Smooth muscle cell (in vitro differentiated cells): ENCODE measurements around the gene FRK. TPM values are rescaled to one million over a fixed set of nuclear protein-coding genes. Genes with fewer than 3 reads are reported as not detected.
"Not testable (repeated sequence)": the region's sequence is repeated elsewhere in the genome, so short reads cannot be mapped to it uniquely, and the experiment has no call there.

Experiments
- DNase-seq: peaks from one replicate; lab custom pipeline; 2025; ENCODE audit not compliant: unreplicated experiment; lab: John Stamatoyannopoulos, UW
- H2AFZ ChIP-seq: fragments of 200-600 bp; sonication (generic); 2 replicates; pipeline ENCODE4 v1.6.0; 2016; ENCODE audit warnings: antibody characterized with exemption, low read depth, mild to moderate bottlenecking
- H3F3A ChIP-seq: fragments of 200-600 bp; sonication (generic); 2 replicates; pipeline ENCODE4 v1.6.0; 2017; ENCODE audit warnings: antibody characterized with exemption, low read depth
- H3K27ac ChIP-seq: fragments of 200-600 bp; sonication (generic); 2 replicates; pipeline ENCODE4 v1.5.1; 2016; ENCODE audit warnings: low read depth, mild to moderate bottlenecking
- H3K27me3 ChIP-seq: fragments of 200-600 bp; sonication (generic); 2 replicates; pipeline ENCODE4 v1.6.1; 2016; ENCODE audit warnings: low read depth, mild to moderate bottlenecking
- H3K36me3 ChIP-seq: fragments of 200-600 bp; sonication (generic); 2 replicates; pipeline ENCODE4 v1.5.1; 2016; ENCODE audit warnings: low read depth
- H3K4me1 ChIP-seq: fragments of 200-600 bp; sonication (generic); 2 replicates; pipeline ENCODE4 v1.5.1; 2016; ENCODE audit warnings: low read depth
- H3K4me2 ChIP-seq: fragments of 200-600 bp; sonication (generic); 2 replicates; pipeline ENCODE4 v1.6.0; 2016; ENCODE audit warnings: mild to moderate bottlenecking
- H3K4me3 ChIP-seq: fragments of 200-600 bp; sonication (generic); 2 replicates; pipeline ENCODE4 v1.5.1; 2016; ENCODE audit warnings: mild to moderate bottlenecking
- H3K79me2 ChIP-seq: fragments of 200-600 bp; sonication (generic); 2 replicates; pipeline ENCODE4 v1.6.0; 2016; ENCODE audit warnings: low read depth, mild to moderate bottlenecking
- H3K9ac ChIP-seq: fragments of 200-600 bp; sonication (generic); 2 replicates; pipeline ENCODE4 v1.6.0; 2016; ENCODE audit warnings: low read depth
- H3K9me3 ChIP-seq: fragments of 200-600 bp; sonication (generic); replicated peaks from 2 replicates; pipeline ENCODE4 v1.5.1; 2016; ENCODE audit warnings: low read depth
- H4K20me1 ChIP-seq: fragments of 200-600 bp; sonication (generic); 2 replicates; pipeline ENCODE4 v1.6.0; 2016; ENCODE audit warnings: low read depth
- CTCF ChIP-seq: fragments of 200-600 bp; sonication (generic); IDR thresholded peaks from 2 replicates; pipeline ENCODE4 v1.5.1; 2017; ENCODE audit warnings: borderline replicate concordance, mild to moderate bottlenecking, antibody characterized with exemption; ENCODE audit not compliant: insufficient read depth, poor library complexity, severe bottlenecking
- WGBS: methylation state at CpG from one replicate; pipeline ENCODE4 v1.1.7; 2016; ENCODE audit warnings: low lambda C conversion rate; 5-methylcytosine and 5-hydroxymethylcytosine counted together
- polyA plus RNA-seq: library from polyadenylated mRNA; unstranded; fragments of >200 nt; fragmentation: Nextera tagmentation; extraction: Ambion mirVana; gene quantifications from 2 replicates; pipeline ENCODE4 v1.2.1, GENCODE V29; 2016
- total RNA-seq: library from RNA; depleted of rRNA; stranded (reverse); fragments of >200 nt; gene quantifications from 2 replicates; pipeline ENCODE4 v1.2.3, GENCODE V29; 2014

Gene FRK
- total and polyA plus RNA-seq, 2 experiments from 2014 or later: 0.11 to 1.4 TPM

- Histone ChIP-seq H4K20me1 (no peaks in the 10 kb centered on the region), H3K9me3 (no peaks in the 10 kb centered on the region), H3K79me2 (no peaks in the 10 kb centered on the region), H2AFZ (no peak overlapping the region), H3K36me3 (no peaks in the 10 kb centered on the region), H3K27ac (no peak overlapping the region), H3K4me2 (no peak overlapping the region), H3K9ac (no peak overlapping the region), H3F3A (no peaks in the 10 kb centered on the region), H3K4me1 (peaks cover 7% of the 10 kb centered on the region), H3K4me3 (no peak overlapping the region), H3K27me3 (no peaks in the 10 kb centered on the region)
- no peak for DNase-seq
- 90% methylated on average over 7 of the region's 7 CpGs for WGBS
- TF ChIP-seq CTCF: no peak
These were observed 91.3 kb downstream of the FRK start for GRCh38 chr6:115969207-115969929.

GRCh38 chr6:115960286-115960685 is 100.4 kb downstream of the FRK start:
- H3K9ac ChIP-seq, H4K20me1 ChIP-seq, H3F3A ChIP-seq, H3K79me2 ChIP-seq, DNase-seq, H3K27ac ChIP-seq, H3K4me1 ChIP-seq, H3K36me3 ChIP-seq, H3K4me3 ChIP-seq, H3K9me3 ChIP-seq, H3K27me3 ChIP-seq, H2AFZ ChIP-seq, H3K4me2 ChIP-seq: not testable (repeated sequence)
- 82% methylated on average over 14 of the region's 17 CpGs for WGBS

GRCh38 chr6:115958958-115959357 is 101.7 kb downstream of the FRK start:
- Histone ChIP-seq H4K20me1 (no peaks in the 10 kb centered on the region), H3K27ac (no peak overlapping the region), H3K4me3 (no peak overlapping the region), H3K9me3 (no peaks in the 10 kb centered on the region), H3K4me1 (no peaks in the 10 kb centered on the region), H2AFZ (no peak overlapping the region), H3K9ac (no peak overlapping the region), H3K4me2 (no peak overlapping the region), H3K79me2 (no peaks in the 10 kb centered on the region), H3F3A (no peaks in the 10 kb centered on the region), H3K27me3 (no peaks in the 10 kb centered on the region), H3K36me3 (no peaks in the 10 kb centered on the region)
- no peak for TF ChIP-seq CTCF
- no peak for DNase-seq
- WGBS: 90% methylated on average over 3 of the region's 3 CpGs

GRCh38 chr6:115954740-115955139 is 106.0 kb downstream of the FRK start:
- no peaks in the 10 kb centered on the region for H3K79me2 ChIP-seq
- no peaks in the 10 kb centered on the region for H3K27me3 ChIP-seq
- 45% methylated on average over 2 of the region's 2 CpGs for WGBS
- H4K20me1 ChIP-seq: no peaks in the 10 kb centered on the region
- no peaks in the 10 kb centered on the region for H3F3A ChIP-seq
- no peak overlapping the region for H2AFZ ChIP-seq
- no peak overlapping the region for H3K4me2 ChIP-seq
- no peaks in the 10 kb centered on the region for H3K9me3 ChIP-seq
- no peaks in the 10 kb centered on the region for H3K36me3 ChIP-seq
- H3K4me1 ChIP-seq: no peaks in the 10 kb centered on the region
- no peak overlapping the region for H3K9ac ChIP-seq
- TF ChIP-seq CTCF: no peak
- DNase-seq: no peak
- no peak overlapping the region for H3K27ac ChIP-seq
- no peak overlapping the region for H3K4me3 ChIP-seq
